IMR-90 (cell line): ENCODE measurements around the gene PRMT2. TPM values are rescaled to one million over a fixed set of nuclear protein-coding genes. Genes with fewer than 3 reads are reported as not detected.

Experiments used
- ATAC-seq: fragments of 200-7000 bp; cut with Tn5 transposase; 2 replicates; pipeline ENCODE4 v1.9.1; 2020; ENCODE audit warnings: low read depth, mild to moderate bottlenecking, moderate library complexity
- BruUV-seq: library from RNA; stranded (reverse); fragments of 400-500 nt; replicated peaks from 2 replicates; lab custom pipeline; 2021; lab: Mats Ljungman, UMichigan
- CTCF ChIA-PET: fragments of 300-600 bp; formaldehyde crosslinking; extraction: SDS; loops from one replicate; lab custom pipeline; 2021; ENCODE audit warnings: antibody characterized with exemption; lab: Yijun Ruan, JAX
- POLR2A ChIA-PET: fragments of 300-600 bp; sonication (Branson Sonifier 250); formaldehyde crosslinking; loops from one replicate; lab custom pipeline; 2022; ENCODE audit warnings: antibody characterized with exemption; ENCODE audit not compliant: unreplicated experiment; lab: Charles Lee
- DNase-seq: peaks from one replicate; pipeline ENCODE4 v3.0.0; 2013
- H2AFZ ChIP-seq: replicated peaks from 2 replicates; pipeline ENCODE3; 2013; ENCODE audit warnings: low read length, mild to moderate bottlenecking; ENCODE audit not compliant: poor library complexity
- H2AK5ac ChIP-seq: 2 replicates; pipeline ENCODE4 v1.6.1; 2013; ENCODE audit warnings: low read depth, low read length, inconsistent platforms
- H2AK9ac ChIP-seq: replicated peaks from 2 replicates; pipeline ENCODE3; 2013; ENCODE audit warnings: mild to moderate bottlenecking, low read depth, low read length, moderate library complexity; ENCODE audit not compliant: poor library complexity
- H2BK120ac ChIP-seq: 2 replicates; pipeline ENCODE4 v1.6.1; 2013; ENCODE audit warnings: low read depth, low read length, inconsistent platforms
- H2BK15ac ChIP-seq: 3 replicates; pipeline ENCODE4 v1.6.1; 2013; ENCODE audit warnings: low read depth, low read length, inconsistent platforms
- H2BK20ac ChIP-seq: 2 replicates; pipeline ENCODE4 v1.6.1; 2013; ENCODE audit warnings: low read depth, mild to moderate bottlenecking, inconsistent platforms, low read length, moderate library complexity
- H2BK5ac ChIP-seq: 2 replicates; pipeline ENCODE4 v1.6.1; 2013; ENCODE audit warnings: mild to moderate bottlenecking, low read depth, low read length, inconsistent platforms; ENCODE audit not compliant: poor library complexity, severe bottlenecking
- H3K14ac ChIP-seq: replicated peaks from 2 replicates; pipeline ENCODE4 v1.6.1; 2013; ENCODE audit warnings: low read depth, low read length, inconsistent platforms
- H3K18ac ChIP-seq: 2 replicates; pipeline ENCODE4 v1.6.1; 2013; ENCODE audit warnings: low read depth, low read length, control low read depth
- H3K23ac ChIP-seq: 2 replicates; pipeline ENCODE4 v1.6.1; 2013; ENCODE audit warnings: low read depth, low read length, inconsistent platforms
- H3K27ac ChIP-seq: 2 replicates; pipeline ENCODE4 v1.5.1; 2013; ENCODE audit warnings: mild to moderate bottlenecking, control low read depth, low read length; ENCODE audit not compliant: insufficient read depth
- H3K27me3 ChIP-seq: 2 replicates; pipeline ENCODE4 v1.6.1; 2013; ENCODE audit warnings: low read length; ENCODE audit not compliant: control insufficient read depth, insufficient read depth
- H3K36me3 ChIP-seq: 2 replicates; pipeline ENCODE4 v1.6.1; 2013; ENCODE audit warnings: low read length, mixed read lengths; ENCODE audit not compliant: control insufficient read depth, insufficient read depth
- H3K4ac ChIP-seq: 2 replicates; pipeline ENCODE4 v1.6.1; 2013; ENCODE audit warnings: low read depth, low read length, inconsistent platforms
- H3K4me1 ChIP-seq: 2 replicates; pipeline ENCODE4 v1.6.1; 2013; ENCODE audit warnings: low read length, mixed read lengths; ENCODE audit not compliant: control insufficient read depth, insufficient read depth
- H3K4me2 ChIP-seq: 2 replicates; pipeline ENCODE4 v1.6.1; 2013; ENCODE audit warnings: low read depth, mild to moderate bottlenecking, control low read depth, low read length, moderate library complexity
- H3K4me3 ChIP-seq: 2 replicates; pipeline ENCODE4 v1.5.1; 2013; ENCODE audit warnings: low read depth, mild to moderate bottlenecking, control low read depth, low read length, moderate library complexity; ENCODE audit not compliant: insufficient read depth
- H3K56ac ChIP-seq: 2 replicates; pipeline ENCODE4 v1.6.1; 2013; ENCODE audit warnings: low read length, inconsistent platforms; ENCODE audit not compliant: insufficient read depth; ENCODE audit errors: extremely low read depth
- H3K79me1 ChIP-seq, 2 experiments: 2 replicates each; pipeline ENCODE4 v1.6.1; 2013; ENCODE audit warnings: low read length in 2 of 2, inconsistent platforms in 1 of 2, low read depth in 1 of 2
- H3K9ac ChIP-seq: 2 replicates; pipeline ENCODE4 v1.6.1; 2013; ENCODE audit warnings: low read depth, low read length, control low read depth
- H3K9me1 ChIP-seq: 2 replicates; pipeline ENCODE4 v1.6.1; 2013; ENCODE audit warnings: low read length, inconsistent platforms; ENCODE audit not compliant: insufficient read depth
- H3K9me3 ChIP-seq: 2 replicates; pipeline ENCODE4 v1.6.1; 2013; ENCODE audit warnings: low read length; ENCODE audit not compliant: control insufficient read depth, insufficient read depth
- H4K20me1 ChIP-seq: 2 replicates; pipeline ENCODE4 v1.6.1; 2013; ENCODE audit warnings: low read length, inconsistent platforms; ENCODE audit not compliant: insufficient read depth
- H4K5ac ChIP-seq: 2 replicates; pipeline ENCODE4 v1.6.1; 2013; ENCODE audit warnings: mild to moderate bottlenecking, low read depth, low read length, control low read depth
- H4K8ac ChIP-seq, 2 experiments: 2 replicates each; pipeline ENCODE4 v1.6.1; 2013; ENCODE audit warnings: low read depth in 2 of 2, low read length in 2 of 2, control low read depth in 1 of 2, inconsistent platforms in 1 of 2
- H4K91ac ChIP-seq: 2 replicates; pipeline ENCODE4 v1.6.1; 2013; ENCODE audit warnings: low read depth, low read length, inconsistent platforms; ENCODE audit not compliant: insufficient read depth
- BHLHE40 ChIP-seq: fragments of 150-350 bp; IDR thresholded peaks from 2 replicates; pipeline ENCODE4 v1.6.1; 2016; ENCODE audit warnings: mild to moderate bottlenecking, low read depth, low read length
- CEBPB ChIP-seq: IDR thresholded peaks from 2 replicates; pipeline ENCODE4 v1.6.1; 2012; ENCODE audit warnings: low read depth, low read length, improper control_type of control experiment
- CHD1 ChIP-seq: IDR thresholded peaks from 2 replicates; pipeline ENCODE4 v1.6.1; 2012; ENCODE audit warnings: low read depth, low read length, improper control_type of control experiment
- FOS ChIP-seq: fragments of 150-350 bp; IDR thresholded peaks from 2 replicates; pipeline ENCODE4 v1.6.1; 2016; ENCODE audit warnings: low read depth, low read length
- MAFK ChIP-seq: IDR thresholded peaks from 2 replicates; pipeline ENCODE4 v1.6.1; 2012; ENCODE audit warnings: low read depth, low read length, improper control_type of control experiment
- MAZ ChIP-seq: IDR thresholded peaks from 2 replicates; pipeline ENCODE4 v1.6.1; 2012; ENCODE audit warnings: low read depth, mild to moderate bottlenecking, low read length, improper control_type of control experiment, moderate library complexity, borderline replicate concordance
- MXI1 ChIP-seq: IDR thresholded peaks from 2 replicates; pipeline ENCODE4 v1.6.1; 2012; ENCODE audit warnings: low read depth, mild to moderate bottlenecking, low read length, moderate library complexity, borderline replicate concordance
- NFE2L2 ChIP-seq: fragments of 150-350 bp; IDR thresholded peaks from 2 replicates; pipeline ENCODE4 v1.6.1; 2016; ENCODE audit warnings: low read depth, mild to moderate bottlenecking, low read length
- POLR2A ChIP-seq: IDR thresholded peaks from 2 replicates; pipeline ENCODE4 v1.6.1; 2012; ENCODE audit warnings: mild to moderate bottlenecking, low read depth, low read length
- RAD21 ChIP-seq: IDR thresholded peaks from 2 replicates; pipeline ENCODE4 v1.6.1; 2012; ENCODE audit warnings: low read length, improper control_type of control experiment
- RCOR1 ChIP-seq: IDR thresholded peaks from 2 replicates; pipeline ENCODE4 v1.6.1; 2012; ENCODE audit warnings: mild to moderate bottlenecking, low read length, improper control_type of control experiment; ENCODE audit not compliant: insufficient replicate concordance
- RFX5 ChIP-seq: IDR thresholded peaks from 2 replicates; pipeline ENCODE4 v1.8.0; 2012; ENCODE audit warnings: low read depth, mild to moderate bottlenecking, low read length, moderate library complexity
- SMC3 ChIP-seq: fragments of 150-350 bp; IDR thresholded peaks from 2 replicates; pipeline ENCODE4 v1.6.1; 2016; ENCODE audit warnings: low read depth, mild to moderate bottlenecking, antibody characterized with exemption, low read length, moderate library complexity
- USF2 ChIP-seq: fragments of 150-350 bp; IDR thresholded peaks from 2 replicates; pipeline ENCODE4 v1.6.1; 2017; ENCODE audit warnings: mild to moderate bottlenecking, antibody characterized with exemption, low read length, low read depth
- WGBS, 2 experiments: methylation state at CpG; one replicate each; pipeline versions ENCODE4 v1.1.5 to v1.1.7; 2013; ENCODE audit warnings: missing lambda C conversion rate in 2 of 2; ENCODE audit not compliant: insufficient read length in 1 of 2; ENCODE audit errors: extremely low coverage in 2 of 2; 5-methylcytosine and 5-hydroxymethylcytosine counted together
- dilution Hi-C: fragments of 300-500 bp; cut with HindIII; formaldehyde crosslinking; loops from one replicate; pipeline ENCODE4 v1.14.3; 2018; ENCODE audit warnings: low sequenced_read_pairs; ENCODE audit not compliant: unreplicated experiment
- in situ Hi-C: fragments of 300-500 bp; cut with MboI; formaldehyde crosslinking; loops from 3 replicates; pipeline ENCODE4 v1.14.3; 2019; ENCODE audit warnings: low sequenced_read_pairs, inconsistent platforms, mixed read lengths
- intact Hi-C: fragments of 100-400 bp; cut with micrococcal nuclease; formaldehyde crosslinking; loops from 2 replicates; pipeline ENCODE4 v1.10.0; 2022
- polyA plus RNA-seq, 3 experiments: library from polyadenylated mRNA; depleted of rRNA; stranded (reverse); fragments of >200 nt; gene quantifications; 2 replicates each; pipeline ENCODE4 v1.2.3, GENCODE V29; 2012; ENCODE audit warnings: low replicate concordance in 1 of 3
- total RNA-seq: library from RNA; depleted of rRNA; stranded (reverse); fragments of >200 nt; gene quantifications from 2 replicates; pipeline ENCODE4 v1.2.3, GENCODE V29; 2012
- TF ChIP-seq, protein P1 (sequence below): fragments of 150-350 bp; IDR thresholded peaks from 2 replicates; pipeline ENCODE4 v1.6.1; 2016; ENCODE audit warnings: low read depth, mild to moderate bottlenecking, low read length, moderate library complexity, borderline replicate concordance
- TF ChIP-seq, protein P2 (sequence below): conservative IDR thresholded peaks from 2 replicates; pipeline ENCODE4 v1.5.1; 2012; ENCODE audit warnings: mild to moderate bottlenecking, low read depth, low read length, improper control_type of control experiment

PRMT2 gene
- total and polyA plus RNA-seq, 2 of the 4 experiments (the other 2 are of a cell fraction) = 126 to 159 TPM

DNA sequence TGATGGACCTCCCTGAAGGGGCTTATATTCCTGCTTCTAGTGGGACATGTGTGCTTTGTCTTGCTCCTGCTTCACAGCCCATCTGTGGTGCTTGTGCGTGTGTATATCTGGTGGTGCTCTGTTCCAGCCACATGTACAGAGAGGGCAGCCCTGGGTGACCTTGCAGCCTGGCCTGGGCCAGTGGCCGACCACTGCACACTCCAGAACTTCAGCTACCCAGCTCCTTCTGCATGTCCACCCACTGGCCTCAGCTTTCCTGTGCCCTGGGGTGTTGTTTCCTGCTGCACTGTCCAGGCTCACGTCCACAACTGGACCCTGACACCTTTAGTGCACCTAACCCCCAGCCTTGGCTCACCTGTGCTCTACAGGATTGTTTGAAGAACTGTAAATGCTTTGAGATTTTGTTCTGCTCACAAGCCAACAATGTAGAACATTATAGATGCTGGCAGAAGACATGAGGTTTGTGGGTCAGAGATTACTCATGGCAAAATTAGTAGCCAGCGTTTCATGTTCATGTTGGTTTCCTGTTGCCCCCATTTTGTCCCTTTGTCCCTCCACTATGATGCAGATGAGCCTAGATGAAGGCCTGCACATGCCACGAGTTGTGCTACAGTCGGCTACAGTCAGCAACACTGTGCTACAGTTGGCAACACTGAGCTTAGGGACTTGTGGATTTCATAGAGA lies 25.3 kb upstream of the PRMT2 start:
- ATAC-seq = no peak
- H2BK5ac ChIP-seq = no peak overlapping the region
- peaks cover 9% of the 10 kb centered on the region for H3K9me3 ChIP-seq
- H3K18ac ChIP-seq = no peak overlapping the region
- no peak overlapping the region for H4K5ac ChIP-seq
- TF ChIP-seq CHD1 (no peak), RFX5 (no peak), POLR2A (no peak), CEBPB (no peak), MAZ (no peak), FOS (no peak), USF2 (no peak), BHLHE40 (no peak), RAD21 (no peak), MAFK (no peak), MXI1 (no peak), RCOR1 (no peak), SMC3 (no peak), NFE2L2 (no peak)
- TF ChIP-seq, protein P1, sequence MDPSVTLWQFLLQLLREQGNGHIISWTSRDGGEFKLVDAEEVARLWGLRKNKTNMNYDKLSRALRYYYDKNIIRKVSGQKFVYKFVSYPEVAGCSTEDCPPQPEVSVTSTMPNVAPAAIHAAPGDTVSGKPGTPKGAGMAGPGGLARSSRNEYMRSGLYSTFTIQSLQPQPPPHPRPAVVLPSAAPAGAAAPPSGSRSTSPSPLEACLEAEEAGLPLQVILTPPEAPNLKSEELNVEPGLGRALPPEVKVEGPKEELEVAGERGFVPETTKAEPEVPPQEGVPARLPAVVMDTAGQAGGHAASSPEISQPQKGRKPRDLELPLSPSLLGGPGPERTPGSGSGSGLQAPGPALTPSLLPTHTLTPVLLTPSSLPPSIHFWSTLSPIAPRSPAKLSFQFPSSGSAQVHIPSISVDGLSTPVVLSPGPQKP = no peak
- TF ChIP-seq, protein P2, sequence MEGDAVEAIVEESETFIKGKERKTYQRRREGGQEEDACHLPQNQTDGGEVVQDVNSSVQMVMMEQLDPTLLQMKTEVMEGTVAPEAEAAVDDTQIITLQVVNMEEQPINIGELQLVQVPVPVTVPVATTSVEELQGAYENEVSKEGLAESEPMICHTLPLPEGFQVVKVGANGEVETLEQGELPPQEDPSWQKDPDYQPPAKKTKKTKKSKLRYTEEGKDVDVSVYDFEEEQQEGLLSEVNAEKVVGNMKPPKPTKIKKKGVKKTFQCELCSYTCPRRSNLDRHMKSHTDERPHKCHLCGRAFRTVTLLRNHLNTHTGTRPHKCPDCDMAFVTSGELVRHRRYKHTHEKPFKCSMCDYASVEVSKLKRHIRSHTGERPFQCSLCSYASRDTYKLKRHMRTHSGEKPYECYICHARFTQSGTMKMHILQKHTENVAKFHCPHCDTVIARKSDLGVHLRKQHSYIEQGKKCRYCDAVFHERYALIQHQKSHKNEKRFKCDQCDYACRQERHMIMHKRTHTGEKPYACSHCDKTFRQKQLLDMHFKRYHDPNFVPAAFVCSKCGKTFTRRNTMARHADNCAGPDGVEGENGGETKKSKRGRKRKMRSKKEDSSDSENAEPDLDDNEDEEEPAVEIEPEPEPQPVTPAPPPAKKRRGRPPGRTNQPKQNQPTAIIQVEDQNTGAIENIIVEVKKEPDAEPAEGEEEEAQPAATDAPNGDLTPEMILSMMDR = no peak
- no peak overlapping the region for H3K4me3 ChIP-seq
- H3K4me2 ChIP-seq = no peak overlapping the region
- H2AFZ ChIP-seq = no peak overlapping the region
- H3K9me1 ChIP-seq = no peaks in the 10 kb centered on the region
- no peaks in the 10 kb centered on the region for H4K20me1 ChIP-seq
- no peaks in the 10 kb centered on the region for H3K36me3 ChIP-seq
- CTCF ChIA-PET = no interaction called here
- no peak for DNase-seq
- no peaks in the 10 kb centered on the region for H3K79me1 ChIP-seq
- in situ Hi-C loops = no loop called here
- POLR2A ChIA-PET = no interaction called here
- no peak overlapping the region for H3K4ac ChIP-seq
- H3K27me3 ChIP-seq = peaks cover 27% of the 10 kb centered on the region
- no peak overlapping the region for H2BK20ac ChIP-seq
- H2BK120ac ChIP-seq = no peak overlapping the region
- no peak overlapping the region for H3K14ac ChIP-seq
- H3K9ac ChIP-seq = no peak overlapping the region
- no peak overlapping the region for H3K23ac ChIP-seq
- H3K27ac ChIP-seq = no peak overlapping the region
- no TSS peak for BruUV-seq
- H3K4me1 ChIP-seq = no peaks in the 10 kb centered on the region
- H4K8ac ChIP-seq = no peak overlapping the region
- WGBS, 2 experiments = no CpG with 5 or more reads among the region's 6 CpGs
- H2AK9ac ChIP-seq = no peak overlapping the region
- no peak overlapping the region for H3K56ac ChIP-seq
- dilution Hi-C loops = no loop called here
- no peak overlapping the region for H4K91ac ChIP-seq
- H2BK15ac ChIP-seq = no peak overlapping the region
- H2AK5ac ChIP-seq = no peak overlapping the region
- intact Hi-C loops = no loop called here
